Uterus (tissue), 4 donors: ENCODE measurements around the gene DNM1. TPM values are rescaled to one million over a fixed set of nuclear protein-coding genes. Genes with fewer than 3 reads are reported as not detected.

Source experiments
- DNase-seq, 2 donors: peaks; one replicate each; pipeline ENCODE4 v3.0.0-alpha.2; 2019 to 2020
- H3K27ac ChIP-seq, 2 donors: fragments of 200-600 bp; sonication (generic); 1 replicate in 1 of 2; 2 replicates in 1 of 2; pipeline ENCODE4 v1.5.1; 2016 to 2018
- H3K27me3 ChIP-seq, 2 donors: fragments of 200-600 bp; sonication (generic); one replicate each; pipeline ENCODE4 v1.5.1; 2018 to 2019; ENCODE audit warnings: control low read depth in 1 of 2
- H3K36me3 ChIP-seq, 2 donors: fragments of 200-600 bp; sonication (generic); one replicate each; pipeline ENCODE4 v1.5.1; 2019; ENCODE audit warnings: control low read depth in 1 of 2
- H3K4me1 ChIP-seq, 2 donors: fragments of 200-600 bp; sonication (generic); one replicate each; pipeline ENCODE4 v1.5.1; 2018 to 2019; ENCODE audit warnings: control low read depth in 1 of 2
- H3K4me3 ChIP-seq, 2 donors: fragments of 200-600 bp; sonication (generic); 1 replicate in 1 of 2; 2 replicates in 1 of 2; pipeline ENCODE4 v1.5.1; 2018 to 2019; ENCODE audit warnings: mild to moderate bottlenecking in 1 of 2
- H3K9me3 ChIP-seq, 2 donors: fragments of 200-600 bp; sonication (generic); one replicate each; pipeline ENCODE4 v1.5.1; 2019; ENCODE audit warnings: control low read depth in 1 of 2
- POLR2A ChIP-seq, 2 donors: fragments of 450-650 bp; IDR thresholded peaks; one replicate each; pipeline ENCODE4 v1.6.1; 2016; ENCODE audit warnings: antibody characterized with exemption in 2 of 2, mild to moderate bottlenecking in 1 of 2, moderate library complexity in 1 of 2
- intact Hi-C: fragments of 100-400 bp; cut with DNase I; formaldehyde crosslinking; loops from one replicate; pipeline ENCODE4 v1.15.1; 2023; ENCODE audit warnings: low total_unique reads
- total RNA-seq, 4 donors: library from RNA; depleted of rRNA in 3 of 4; stranded (reverse); fragments of >200 nt in 3 of 4; gene quantifications; one replicate each; pipeline versions ENCODE4 v1.1.0 to v1.2.4, GENCODE V29; 2014 to 2023
- TF ChIP-seq, protein P1 (sequence below), 4 experiments: fragments of 200-600 bp in 2 of 4; fragments of 450-650 bp in 2 of 4; sonication (generic) in 2 of 4; IDR thresholded peaks; one replicate each; pipeline ENCODE4 v1.5.1; 2016 to 2019; ENCODE audit warnings: antibody characterized with exemption in 4 of 4, mild to moderate bottlenecking in 2 of 4, moderate library complexity in 1 of 4
- donor health status: DM: yes; HTN: yes; CAD: no.

DNM1 gene
- total RNA-seq, 4 donors from 2014 or later, result 5.0 to 71.5 (median 31.0) TPM

DNA sequence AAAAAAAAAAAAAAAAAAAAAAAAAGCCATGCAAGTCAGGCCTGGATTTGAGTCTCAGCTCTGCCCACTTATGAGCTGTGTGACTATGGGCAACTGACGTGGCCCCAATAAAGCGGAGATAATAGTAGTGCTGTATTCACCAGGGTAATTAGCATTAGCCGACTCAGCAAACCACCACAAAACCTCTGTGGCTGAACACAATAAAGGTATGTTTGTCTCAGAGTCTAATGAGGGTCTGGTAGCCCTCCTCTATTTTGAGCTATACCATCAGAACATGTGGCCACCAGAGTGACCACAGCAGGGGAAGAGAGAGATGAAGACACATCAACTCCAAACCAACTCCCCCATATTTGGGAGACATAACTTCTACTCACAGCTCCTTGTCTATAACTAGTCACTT, 88.8 kb downstream of the DNM1 start:
- no peaks in the 10 kb centered on the region for H3K9me3 ChIP-seq
- H3K27ac ChIP-seq, result no peak overlapping the region
- H3K4me1 ChIP-seq, result no peaks in the 10 kb centered on the region
- intact Hi-C loops, result no loop called here
- TF ChIP-seq, protein P1, sequence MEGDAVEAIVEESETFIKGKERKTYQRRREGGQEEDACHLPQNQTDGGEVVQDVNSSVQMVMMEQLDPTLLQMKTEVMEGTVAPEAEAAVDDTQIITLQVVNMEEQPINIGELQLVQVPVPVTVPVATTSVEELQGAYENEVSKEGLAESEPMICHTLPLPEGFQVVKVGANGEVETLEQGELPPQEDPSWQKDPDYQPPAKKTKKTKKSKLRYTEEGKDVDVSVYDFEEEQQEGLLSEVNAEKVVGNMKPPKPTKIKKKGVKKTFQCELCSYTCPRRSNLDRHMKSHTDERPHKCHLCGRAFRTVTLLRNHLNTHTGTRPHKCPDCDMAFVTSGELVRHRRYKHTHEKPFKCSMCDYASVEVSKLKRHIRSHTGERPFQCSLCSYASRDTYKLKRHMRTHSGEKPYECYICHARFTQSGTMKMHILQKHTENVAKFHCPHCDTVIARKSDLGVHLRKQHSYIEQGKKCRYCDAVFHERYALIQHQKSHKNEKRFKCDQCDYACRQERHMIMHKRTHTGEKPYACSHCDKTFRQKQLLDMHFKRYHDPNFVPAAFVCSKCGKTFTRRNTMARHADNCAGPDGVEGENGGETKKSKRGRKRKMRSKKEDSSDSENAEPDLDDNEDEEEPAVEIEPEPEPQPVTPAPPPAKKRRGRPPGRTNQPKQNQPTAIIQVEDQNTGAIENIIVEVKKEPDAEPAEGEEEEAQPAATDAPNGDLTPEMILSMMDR (IDR thresholded peaks at IDR 0.05), result no peak
- TF ChIP-seq POLR2A (IDR thresholded peaks at IDR 0.05), result no peak
- no peak for DNase-seq
- no peak overlapping the region for H3K4me3 ChIP-seq
- H3K36me3 ChIP-seq, result no peaks in the 10 kb centered on the region
- no peaks in the 10 kb centered on the region for H3K27me3 ChIP-seq

DNA sequence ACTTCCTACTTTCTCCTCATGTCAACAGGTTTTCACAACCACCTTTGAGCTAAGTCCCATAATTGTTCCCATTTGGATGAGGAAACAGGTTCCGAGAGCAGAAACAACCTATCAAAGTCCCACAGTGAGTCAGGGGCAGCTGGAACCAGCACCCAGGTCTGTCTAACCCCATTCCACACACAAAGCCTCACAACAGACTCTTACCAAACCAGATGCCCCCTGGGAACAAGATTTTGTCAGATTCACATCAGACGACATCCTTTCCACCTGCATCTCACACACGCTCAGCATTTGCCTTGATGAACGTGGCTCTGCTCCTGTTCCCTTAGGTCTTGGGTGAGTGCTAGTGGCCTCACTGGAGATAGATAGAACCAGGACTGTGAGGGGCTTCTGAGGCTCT, 89.9 kb downstream of the DNM1 start:
- no peaks in the 10 kb centered on the region for H3K4me1 ChIP-seq

DNA sequence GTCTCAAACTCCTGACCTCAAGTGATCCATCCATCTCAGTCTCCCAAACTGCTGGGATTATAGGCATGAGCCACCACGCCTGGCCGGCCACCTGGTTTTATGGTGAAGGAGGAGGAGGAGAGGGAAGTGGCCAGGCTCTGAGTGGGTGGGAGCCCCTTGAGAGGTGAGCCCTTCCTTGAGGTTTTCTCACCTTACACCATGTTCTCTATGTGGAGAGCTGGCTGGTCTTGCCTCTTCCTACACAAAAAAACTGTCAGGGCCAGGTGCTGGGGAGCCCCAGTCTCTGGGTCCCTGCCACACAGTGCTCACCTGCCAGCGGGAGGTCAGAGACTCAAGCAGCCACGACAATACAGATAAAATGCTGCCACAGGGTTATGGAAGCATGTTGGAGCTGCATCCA, 91.0 kb downstream of the DNM1 start:
- Histone ChIP-seq H3K36me3 (no peaks in the 10 kb centered on the region), H3K4me1 (no peaks in the 10 kb centered on the region), H3K4me3 (no peak overlapping the region), H3K27me3 (no peaks in the 10 kb centered on the region), H3K27ac (no peak overlapping the region), H3K9me3 (no peaks in the 10 kb centered on the region)
- intact Hi-C loops, result no loop called here
- TF ChIP-seq, protein P1 (IDR thresholded peaks at IDR 0.05), result no peak
- no peak for TF ChIP-seq POLR2A (IDR thresholded peaks at IDR 0.05)
- DNase-seq, result no peak

More for the DNA sequence above, 89.9 kb downstream of the DNM1 start:
- intact Hi-C loops, result no loop called here
- TF ChIP-seq POLR2A (IDR thresholded peaks at IDR 0.05), result no peak
- TF ChIP-seq, protein P1 (IDR thresholded peaks at IDR 0.05), result no peak
- no peaks in the 10 kb centered on the region for H3K36me3 ChIP-seq
- no peak overlapping the region for H3K4me3 ChIP-seq
- no peaks in the 10 kb centered on the region for H3K27me3 ChIP-seq
- no peak for DNase-seq
- H3K9me3 ChIP-seq, result no peaks in the 10 kb centered on the region
- no peak overlapping the region for H3K27ac ChIP-seq

DNA sequence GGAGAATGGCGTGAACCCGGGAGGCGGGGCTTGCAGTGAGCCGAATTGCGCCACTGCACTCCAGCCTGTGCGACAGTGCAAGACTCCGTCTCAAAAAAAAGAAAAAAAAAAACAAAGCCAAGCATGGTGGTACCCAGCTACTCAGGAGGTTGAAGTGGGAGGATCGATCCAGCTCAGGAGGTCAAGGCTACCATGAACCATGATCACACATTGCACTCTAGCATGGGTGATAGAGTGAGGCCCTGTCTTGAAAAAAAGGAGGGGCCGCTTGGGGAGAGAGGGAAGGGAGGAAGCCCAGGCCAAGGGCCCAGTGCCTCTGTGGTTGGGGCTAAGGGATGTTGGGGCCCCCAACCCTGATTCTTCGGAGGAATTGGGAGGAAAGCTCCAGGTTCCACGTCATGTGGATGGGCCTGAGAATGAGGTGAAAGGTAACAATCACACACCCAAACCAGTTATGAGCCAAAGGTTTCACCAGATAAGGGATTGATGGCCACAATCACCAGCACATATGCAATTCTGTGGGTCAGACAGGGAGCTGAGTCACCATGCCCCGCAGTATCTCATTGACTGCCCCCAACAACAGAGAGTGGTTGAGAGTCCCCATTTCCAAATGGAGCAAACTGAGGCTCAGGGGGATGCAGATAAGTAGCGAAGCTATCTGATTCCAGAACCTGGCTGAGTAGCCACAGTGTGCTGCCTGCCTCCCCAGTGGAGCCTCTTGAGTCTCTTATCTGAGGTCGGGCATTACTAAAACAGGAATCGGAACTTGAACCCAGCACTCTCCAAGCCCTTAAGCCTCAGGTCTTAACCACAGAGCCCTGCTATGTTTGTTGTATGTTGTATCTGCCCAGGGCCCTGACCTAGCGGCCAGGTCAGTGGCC, 93.4 kb downstream of the DNM1 start:
- no peak overlapping the region for H3K4me3 ChIP-seq
- no peak for DNase-seq
- TF ChIP-seq, protein P1 (IDR thresholded peaks at IDR 0.05), result no peak
- no peak for TF ChIP-seq POLR2A (IDR thresholded peaks at IDR 0.05)
- H3K27ac ChIP-seq, result no peak overlapping the region
- H3K36me3 ChIP-seq, result no peaks in the 10 kb centered on the region
- no peaks in the 10 kb centered on the region for H3K27me3 ChIP-seq
- no peaks in the 10 kb centered on the region for H3K9me3 ChIP-seq
- H3K4me1 ChIP-seq, result no peaks in the 10 kb centered on the region
- intact Hi-C loops, result no loop called here

DNA sequence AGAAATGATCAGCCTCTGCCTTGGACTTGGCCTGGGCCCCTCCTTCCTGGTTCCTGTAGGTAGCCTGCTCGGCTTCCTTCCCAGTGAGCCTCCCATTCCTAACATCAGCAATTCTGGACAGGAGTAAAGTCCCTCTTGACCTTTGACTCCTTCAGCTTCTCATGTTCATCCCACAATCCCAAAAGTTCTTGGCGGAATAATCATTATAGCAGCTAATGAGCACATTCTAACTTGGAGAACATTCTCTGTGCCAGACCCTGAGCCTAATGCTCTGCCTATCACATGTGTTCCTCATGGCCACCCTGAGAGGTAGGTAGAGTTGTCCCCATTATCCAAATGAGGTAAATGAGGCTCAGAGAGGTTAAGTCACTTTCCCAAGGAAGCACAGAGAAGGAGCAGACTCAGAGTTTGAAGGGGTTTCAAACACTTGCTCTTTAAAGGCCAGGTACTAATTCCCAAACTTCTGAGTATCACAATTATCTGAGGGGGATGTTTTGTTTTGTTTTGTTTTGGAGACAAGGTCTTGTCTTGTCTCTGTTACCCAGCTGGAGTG, 94.1 kb downstream of the DNM1 start:
- no peak for DNase-seq
- H3K4me3 ChIP-seq, result no peak overlapping the region
- no peaks in the 10 kb centered on the region for H3K4me1 ChIP-seq
- intact Hi-C loops, result no loop called here
- no peak overlapping the region for H3K27ac ChIP-seq
- no peaks in the 10 kb centered on the region for H3K36me3 ChIP-seq
- no peaks in the 10 kb centered on the region for H3K27me3 ChIP-seq
- TF ChIP-seq, protein P1 (IDR thresholded peaks at IDR 0.05), result no peak
- no peak for TF ChIP-seq POLR2A (IDR thresholded peaks at IDR 0.05)
- H3K9me3 ChIP-seq, result no peaks in the 10 kb centered on the region
